ENCODE measurements around the gene DEDD. TPM values are rescaled to one million over a fixed set of nuclear protein-coding genes. Genes with fewer than 3 reads are reported as not detected.
A peak's percentile ranks its signal among the peaks of the same experiment; 100 is the strongest.

DEDD gene
- total and polyA plus RNA-seq, 2 of the 13 experiments (the other 11 are each of a cell fraction or from before 2014, with no cell fraction given), result 12.6 to 27.8 TPM

- TF ChIP-seq STAG1 (CRISPR knock-in tag; IDR thresholded peaks at IDR 0.05) (no peak), ZNF749 (CRISPR knock-in tag; IDR thresholded peaks at IDR 0.05; ENCODE audit: borderline replicate concordance) (0 out of 2 replicates have a peak, but pooled peaks have one; percentile 32), AFF4 (CRISPR knock-in tag; IDR thresholded peaks at IDR 0.05) (no peak), ZFP36L2 (CRISPR knock-in tag; IDR thresholded peaks at IDR 0.05) (no peak), ZNF746 (CRISPR knock-in tag; IDR thresholded peaks at IDR 0.05) (no peak), SRY (CRISPR knock-in tag; IDR thresholded peaks at IDR 0.05) (no peak), RORA (CRISPR knock-in tag; IDR thresholded peaks at IDR 0.05) (no peak; the same call in 1 of the 2 replicates), MBD4 (IDR thresholded peaks at IDR 0.05; ENCODE audit: borderline replicate concordance, low read length) (no peak), RFX3 (CRISPR knock-in tag; IDR thresholded peaks at IDR 0.05) (no peak), CSRNP1 (CRISPR knock-in tag; IDR thresholded peaks at IDR 0.05) (0 out of 2 replicates have a peak, but pooled peaks have one; percentile 43), ZNF574 (CRISPR knock-in tag; IDR thresholded peaks at IDR 0.05) (peak; percentile 93), MAX (IDR thresholded peaks at IDR 0.05) (peak; percentile 40), RBAK (CRISPR knock-in tag; IDR thresholded peaks at IDR 0.05) (no peak), IRF9 (CRISPR knock-in tag; IDR thresholded peaks at IDR 0.05; ENCODE audit: borderline replicate concordance) (no peak), SNAI1 (CRISPR knock-in tag; IDR thresholded peaks at IDR 0.05; ENCODE audit: borderline replicate concordance) (no peak), ATF7-NPFF (CRISPR knock-in tag; IDR thresholded peaks at IDR 0.05; ENCODE audit: low read depth) (no peak), ZNF160 (CRISPR knock-in tag; IDR thresholded peaks at IDR 0.05) (peak; percentile 44; the same call in 1 of the 2 replicates), SIN3A (IDR thresholded peaks at IDR 0.05; ENCODE audit: borderline replicate concordance, low read depth, low read length) (no peak; the same call in 1 of the 2 replicates), ZBTB42 (CRISPR knock-in tag; IDR thresholded peaks at IDR 0.05) (no peak), ZNF446 (CRISPR knock-in tag; IDR thresholded peaks at IDR 0.05) (no peak)
These were observed at the start of gene DEDD (continued) for GRCh38 chr1:161132410-161133219.

Measured in HepG2 (cell line).